H1 (cell line): Measurements from ENCODE around the gene LHB.
"Not testable (repeated sequence)": the region's sequence is repeated elsewhere in the genome, so short reads cannot be mapped to it uniquely, and the experiment has no call there.

ENCODE experiments used
- CHD2 ChIP-seq: IDR thresholded peaks from 2 replicates; pipeline ENCODE4 v1.6.1; 2012; ENCODE audit warnings: low read length, improper control_type of control experiment
- CTCF ChIP-seq, 3 experiments: IDR thresholded peaks; 1 replicate in 2 of 3; 2 replicates in 1 of 3; pipeline versions ENCODE4 v1.5.1 to v1.6.1; 2011; ENCODE audit warnings: low read length in 3 of 3, mild to moderate bottlenecking in 3 of 3, inconsistent platforms in 2 of 3, low read depth in 1 of 3, moderate library complexity in 1 of 3; ENCODE audit not compliant: insufficient read depth in 1 of 3; ENCODE audit errors: control extremely low read depth in 1 of 3
- TAF7 ChIP-seq: optimal IDR thresholded peaks from 2 replicates; pipeline ENCODE3; 2011; ENCODE audit warnings: low read depth, mild to moderate bottlenecking, inconsistent platforms, low read length, moderate library complexity, borderline replicate concordance

- TF ChIP-seq CTCF (IDR thresholded peaks at IDR 0.05; ENCODE audit: control extremely low read depth in 1 of 3, insufficient read depth in 1 of 3, low read depth in 1 of 3, low read length in 3 of 3); TAF7; CHD2: not testable (repeated sequence)
These were observed 40.2 kb upstream of the LHB start for GRCh38 chr19:49056902-49057596.
